IMR-90 (cell line): Measurements from ENCODE around the gene MICAL3. TPM values are rescaled to one million over a fixed set of nuclear protein-coding genes. Genes with fewer than 3 reads are reported as not detected.

ENCODE experiments used
- ATAC-seq: fragments of 200-7000 bp; cut with Tn5 transposase; 2 replicates; pipeline ENCODE4 v1.9.1; 2020; ENCODE audit warnings: low read depth, mild to moderate bottlenecking, moderate library complexity
- BruUV-seq: library from RNA; stranded (reverse); fragments of 400-500 nt; replicated peaks from 2 replicates; lab custom pipeline; 2021; lab: Mats Ljungman, UMichigan
- CTCF ChIA-PET: fragments of 300-600 bp; formaldehyde crosslinking; extraction: SDS; loops from one replicate; lab custom pipeline; 2021; ENCODE audit warnings: antibody characterized with exemption; lab: Yijun Ruan, JAX
- POLR2A ChIA-PET: fragments of 300-600 bp; sonication (Branson Sonifier 250); formaldehyde crosslinking; loops from one replicate; lab custom pipeline; 2022; ENCODE audit warnings: antibody characterized with exemption; ENCODE audit not compliant: unreplicated experiment; lab: Charles Lee
- DNase-seq: peaks from one replicate; pipeline ENCODE4 v3.0.0; 2013
- H2AFZ ChIP-seq: replicated peaks from 2 replicates; pipeline ENCODE3; 2013; ENCODE audit warnings: low read length, mild to moderate bottlenecking; ENCODE audit not compliant: poor library complexity
- H2AK5ac ChIP-seq: 2 replicates; pipeline ENCODE4 v1.6.1; 2013; ENCODE audit warnings: low read depth, low read length, inconsistent platforms
- H2AK9ac ChIP-seq: replicated peaks from 2 replicates; pipeline ENCODE3; 2013; ENCODE audit warnings: mild to moderate bottlenecking, low read depth, low read length, moderate library complexity; ENCODE audit not compliant: poor library complexity
- H2BK120ac ChIP-seq: 2 replicates; pipeline ENCODE4 v1.6.1; 2013; ENCODE audit warnings: low read depth, low read length, inconsistent platforms
- H2BK15ac ChIP-seq: 3 replicates; pipeline ENCODE4 v1.6.1; 2013; ENCODE audit warnings: low read depth, low read length, inconsistent platforms
- H2BK20ac ChIP-seq: 2 replicates; pipeline ENCODE4 v1.6.1; 2013; ENCODE audit warnings: low read depth, mild to moderate bottlenecking, inconsistent platforms, low read length, moderate library complexity
- H2BK5ac ChIP-seq: 2 replicates; pipeline ENCODE4 v1.6.1; 2013; ENCODE audit warnings: mild to moderate bottlenecking, low read depth, low read length, inconsistent platforms; ENCODE audit not compliant: poor library complexity, severe bottlenecking
- H3K14ac ChIP-seq: replicated peaks from 2 replicates; pipeline ENCODE4 v1.6.1; 2013; ENCODE audit warnings: low read depth, low read length, inconsistent platforms
- H3K18ac ChIP-seq: 2 replicates; pipeline ENCODE4 v1.6.1; 2013; ENCODE audit warnings: low read depth, low read length, control low read depth
- H3K23ac ChIP-seq: 2 replicates; pipeline ENCODE4 v1.6.1; 2013; ENCODE audit warnings: low read depth, low read length, inconsistent platforms
- H3K27ac ChIP-seq: 2 replicates; pipeline ENCODE4 v1.5.1; 2013; ENCODE audit warnings: mild to moderate bottlenecking, control low read depth, low read length; ENCODE audit not compliant: insufficient read depth
- H3K27me3 ChIP-seq: 2 replicates; pipeline ENCODE4 v1.6.1; 2013; ENCODE audit warnings: low read length; ENCODE audit not compliant: control insufficient read depth, insufficient read depth
- H3K36me3 ChIP-seq: 2 replicates; pipeline ENCODE4 v1.6.1; 2013; ENCODE audit warnings: low read length, mixed read lengths; ENCODE audit not compliant: control insufficient read depth, insufficient read depth
- H3K4ac ChIP-seq: 2 replicates; pipeline ENCODE4 v1.6.1; 2013; ENCODE audit warnings: low read depth, low read length, inconsistent platforms
- H3K4me1 ChIP-seq: 2 replicates; pipeline ENCODE4 v1.6.1; 2013; ENCODE audit warnings: low read length, mixed read lengths; ENCODE audit not compliant: control insufficient read depth, insufficient read depth
- H3K4me2 ChIP-seq: 2 replicates; pipeline ENCODE4 v1.6.1; 2013; ENCODE audit warnings: low read depth, mild to moderate bottlenecking, control low read depth, low read length, moderate library complexity
- H3K4me3 ChIP-seq: 2 replicates; pipeline ENCODE4 v1.5.1; 2013; ENCODE audit warnings: low read depth, mild to moderate bottlenecking, control low read depth, low read length, moderate library complexity; ENCODE audit not compliant: insufficient read depth
- H3K56ac ChIP-seq: 2 replicates; pipeline ENCODE4 v1.6.1; 2013; ENCODE audit warnings: low read length, inconsistent platforms; ENCODE audit not compliant: insufficient read depth; ENCODE audit errors: extremely low read depth
- H3K79me1 ChIP-seq, 2 experiments: 2 replicates each; pipeline ENCODE4 v1.6.1; 2013; ENCODE audit warnings: low read length in 2 of 2, inconsistent platforms in 1 of 2, low read depth in 1 of 2
- H3K9ac ChIP-seq: 2 replicates; pipeline ENCODE4 v1.6.1; 2013; ENCODE audit warnings: low read depth, low read length, control low read depth
- H3K9me1 ChIP-seq: 2 replicates; pipeline ENCODE4 v1.6.1; 2013; ENCODE audit warnings: low read length, inconsistent platforms; ENCODE audit not compliant: insufficient read depth
- H3K9me3 ChIP-seq: 2 replicates; pipeline ENCODE4 v1.6.1; 2013; ENCODE audit warnings: low read length; ENCODE audit not compliant: control insufficient read depth, insufficient read depth
- H4K20me1 ChIP-seq: 2 replicates; pipeline ENCODE4 v1.6.1; 2013; ENCODE audit warnings: low read length, inconsistent platforms; ENCODE audit not compliant: insufficient read depth
- H4K5ac ChIP-seq: 2 replicates; pipeline ENCODE4 v1.6.1; 2013; ENCODE audit warnings: mild to moderate bottlenecking, low read depth, low read length, control low read depth
- H4K8ac ChIP-seq, 2 experiments: 2 replicates each; pipeline ENCODE4 v1.6.1; 2013; ENCODE audit warnings: low read depth in 2 of 2, low read length in 2 of 2, control low read depth in 1 of 2, inconsistent platforms in 1 of 2
- H4K91ac ChIP-seq: 2 replicates; pipeline ENCODE4 v1.6.1; 2013; ENCODE audit warnings: low read depth, low read length, inconsistent platforms; ENCODE audit not compliant: insufficient read depth
- CEBPB ChIP-seq: IDR thresholded peaks from 2 replicates; pipeline ENCODE4 v1.6.1; 2012; ENCODE audit warnings: low read depth, low read length, improper control_type of control experiment
- CHD1 ChIP-seq: IDR thresholded peaks from 2 replicates; pipeline ENCODE4 v1.6.1; 2012; ENCODE audit warnings: low read depth, low read length, improper control_type of control experiment
- ELK1 ChIP-seq: fragments of 150-350 bp; IDR thresholded peaks from 2 replicates; pipeline ENCODE4 v1.6.1; 2016; ENCODE audit warnings: low read depth, mild to moderate bottlenecking, low read length, moderate library complexity, borderline replicate concordance
- FOS ChIP-seq: fragments of 150-350 bp; IDR thresholded peaks from 2 replicates; pipeline ENCODE4 v1.6.1; 2016; ENCODE audit warnings: low read depth, low read length
- MAFK ChIP-seq: IDR thresholded peaks from 2 replicates; pipeline ENCODE4 v1.6.1; 2012; ENCODE audit warnings: low read depth, low read length, improper control_type of control experiment
- MXI1 ChIP-seq: IDR thresholded peaks from 2 replicates; pipeline ENCODE4 v1.6.1; 2012; ENCODE audit warnings: low read depth, mild to moderate bottlenecking, low read length, moderate library complexity, borderline replicate concordance
- NFE2L2 ChIP-seq: fragments of 150-350 bp; IDR thresholded peaks from 2 replicates; pipeline ENCODE4 v1.6.1; 2016; ENCODE audit warnings: low read depth, mild to moderate bottlenecking, low read length
- RAD21 ChIP-seq: IDR thresholded peaks from 2 replicates; pipeline ENCODE4 v1.6.1; 2012; ENCODE audit warnings: low read length, improper control_type of control experiment
- RCOR1 ChIP-seq: IDR thresholded peaks from 2 replicates; pipeline ENCODE4 v1.6.1; 2012; ENCODE audit warnings: mild to moderate bottlenecking, low read length, improper control_type of control experiment; ENCODE audit not compliant: insufficient replicate concordance
- USF2 ChIP-seq: fragments of 150-350 bp; IDR thresholded peaks from 2 replicates; pipeline ENCODE4 v1.6.1; 2017; ENCODE audit warnings: mild to moderate bottlenecking, antibody characterized with exemption, low read length, low read depth
- WGBS, 2 experiments: methylation state at CpG; one replicate each; pipeline versions ENCODE4 v1.1.5 to v1.1.7; 2013; ENCODE audit warnings: missing lambda C conversion rate in 2 of 2; ENCODE audit not compliant: insufficient read length in 1 of 2; ENCODE audit errors: extremely low coverage in 2 of 2; 5-methylcytosine and 5-hydroxymethylcytosine counted together
- dilution Hi-C: fragments of 300-500 bp; cut with HindIII; formaldehyde crosslinking; loops from one replicate; pipeline ENCODE4 v1.14.3; 2018; ENCODE audit warnings: low sequenced_read_pairs; ENCODE audit not compliant: unreplicated experiment
- in situ Hi-C: fragments of 300-500 bp; cut with MboI; formaldehyde crosslinking; loops from 3 replicates; pipeline ENCODE4 v1.14.3; 2019; ENCODE audit warnings: low sequenced_read_pairs, inconsistent platforms, mixed read lengths
- intact Hi-C: fragments of 100-400 bp; cut with micrococcal nuclease; formaldehyde crosslinking; loops from 2 replicates; pipeline ENCODE4 v1.10.0; 2022
- polyA plus RNA-seq, 3 experiments: library from polyadenylated mRNA; depleted of rRNA; stranded (reverse); fragments of >200 nt; gene quantifications; 2 replicates each; pipeline ENCODE4 v1.2.3, GENCODE V29; 2012; ENCODE audit warnings: low replicate concordance in 1 of 3
- total RNA-seq: library from RNA; depleted of rRNA; stranded (reverse); fragments of >200 nt; gene quantifications from 2 replicates; pipeline ENCODE4 v1.2.3, GENCODE V29; 2012
- TF ChIP-seq, protein P1 (sequence below): conservative IDR thresholded peaks from 2 replicates; pipeline ENCODE4 v1.5.1; 2012; ENCODE audit warnings: mild to moderate bottlenecking, low read depth, low read length, improper control_type of control experiment

The MICAL3 gene
- total and polyA plus RNA-seq, 2 of the 4 experiments (the other 2 are of a cell fraction) = 17.6 to 26.8 TPM

DNA sequence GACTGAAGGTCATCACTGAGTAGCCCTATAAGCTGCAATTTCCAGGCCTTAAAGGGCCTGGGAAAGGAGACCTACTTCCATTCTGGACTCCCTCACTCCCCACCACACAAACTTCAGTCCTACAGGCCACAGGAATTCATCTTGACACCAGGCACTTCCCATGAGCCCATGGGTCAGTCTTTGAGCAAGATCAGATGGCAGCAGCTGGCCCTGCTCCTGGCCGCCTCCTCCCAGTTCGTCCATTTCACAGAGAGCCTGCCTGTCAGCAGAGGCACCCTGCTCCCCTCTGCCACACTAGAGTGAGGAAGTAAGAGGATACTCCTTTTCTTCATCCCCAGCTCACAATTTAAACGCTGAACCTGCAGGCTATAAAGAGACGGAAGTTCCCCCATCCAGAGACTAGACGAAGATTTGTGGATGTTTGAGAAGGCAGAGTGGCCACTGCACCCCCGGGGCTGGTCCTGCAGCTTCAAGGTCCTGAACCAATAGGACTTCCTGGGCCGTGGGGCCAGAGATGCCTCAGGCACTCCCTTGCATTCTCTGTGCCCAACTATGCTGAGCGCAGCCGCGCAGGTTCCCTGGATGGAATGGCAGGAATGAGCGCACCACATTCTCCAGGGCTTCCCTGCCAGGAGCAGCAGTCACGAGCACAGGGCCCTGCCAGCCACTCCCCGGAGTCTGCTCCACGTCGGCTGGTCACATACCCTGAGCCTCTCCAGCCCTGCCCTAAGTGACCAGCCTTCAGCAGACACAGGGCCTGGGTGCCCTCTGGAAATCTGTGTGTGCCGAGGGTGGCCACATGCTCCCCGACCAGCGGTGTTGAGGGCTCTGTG, 216.6 kb downstream of the MICAL3 start:
- 80% methylated on average over 2 of the region's 18 CpGs; no CpG with 5 or more reads in 1 of the 2 experiments for WGBS, 2 experiments
- BruUV-seq = no TSS peak
- Histone ChIP-seq H2BK120ac (no peak overlapping the region), H2AFZ (no peak overlapping the region), H4K5ac (no peak overlapping the region), H3K18ac (no peak overlapping the region), H3K27me3 (no peaks in the 10 kb centered on the region), H3K14ac (no peak overlapping the region), H3K9me3 (no peaks in the 10 kb centered on the region), H4K91ac (no peak overlapping the region), H2BK20ac (no peak overlapping the region), H2BK5ac (no peak overlapping the region), H3K27ac (peak overlapping the region; percentile 22; the same call in 1 of the 2 replicates), H3K9ac (no peak overlapping the region), H4K8ac (peak overlapping the region in 1 of 2 experiments; percentile 14; a peak in 1 of 4 replicates), H3K56ac (no peak overlapping the region), H2BK15ac (no peak overlapping the region), H3K4ac (no peak overlapping the region), H3K23ac (no peak overlapping the region), H2AK5ac (no peak overlapping the region), H3K4me1 (peaks cover 9% of the 10 kb centered on the region), H3K9me1 (no peaks in the 10 kb centered on the region; the same call in 1 of the 2 replicates), H3K4me3 (no peak overlapping the region), H3K36me3 (peaks cover 28% of the 10 kb centered on the region), H2AK9ac (no peak overlapping the region), H4K20me1 (no peaks in the 10 kb centered on the region), H3K4me2 (no peak overlapping the region), H3K79me1 (no peaks in the 10 kb centered on the region)
- intact Hi-C loops (no loop called here), in situ Hi-C loops (loop anchor here (25.0 kb wide), 1 partner anchor 720 kb away; the partner anchor contains the start of gene IL17RA), dilution Hi-C loops (no loop called here)
- DNase-seq (peak; percentile 69), ATAC-seq (peak; percentile 92)
- CTCF ChIA-PET = no interaction called here
- POLR2A ChIA-PET = no interaction called here
- TF ChIP-seq USF2 (no peak), NFE2L2 (no peak), ELK1 (no peak), CEBPB (no peak), FOS (no peak), CHD1 (no peak), RCOR1 (no peak), MAFK (no peak), MXI1 (no peak), RAD21 (no peak)
- TF ChIP-seq, protein P1, sequence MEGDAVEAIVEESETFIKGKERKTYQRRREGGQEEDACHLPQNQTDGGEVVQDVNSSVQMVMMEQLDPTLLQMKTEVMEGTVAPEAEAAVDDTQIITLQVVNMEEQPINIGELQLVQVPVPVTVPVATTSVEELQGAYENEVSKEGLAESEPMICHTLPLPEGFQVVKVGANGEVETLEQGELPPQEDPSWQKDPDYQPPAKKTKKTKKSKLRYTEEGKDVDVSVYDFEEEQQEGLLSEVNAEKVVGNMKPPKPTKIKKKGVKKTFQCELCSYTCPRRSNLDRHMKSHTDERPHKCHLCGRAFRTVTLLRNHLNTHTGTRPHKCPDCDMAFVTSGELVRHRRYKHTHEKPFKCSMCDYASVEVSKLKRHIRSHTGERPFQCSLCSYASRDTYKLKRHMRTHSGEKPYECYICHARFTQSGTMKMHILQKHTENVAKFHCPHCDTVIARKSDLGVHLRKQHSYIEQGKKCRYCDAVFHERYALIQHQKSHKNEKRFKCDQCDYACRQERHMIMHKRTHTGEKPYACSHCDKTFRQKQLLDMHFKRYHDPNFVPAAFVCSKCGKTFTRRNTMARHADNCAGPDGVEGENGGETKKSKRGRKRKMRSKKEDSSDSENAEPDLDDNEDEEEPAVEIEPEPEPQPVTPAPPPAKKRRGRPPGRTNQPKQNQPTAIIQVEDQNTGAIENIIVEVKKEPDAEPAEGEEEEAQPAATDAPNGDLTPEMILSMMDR = no peak
